ENCODE data around the gene ODR4.
"Not testable (repeated sequence)": the region's sequence is repeated elsewhere in the genome, so short reads cannot be mapped to it uniquely, and the experiment has no call there.

ODR4 gene

GRCh38 chr1:186375152-186375928 lies at the start of gene ODR4, which contains the start of gene TPR:
TSS of gene ODR4 (plus strand) at chr1:186375838. CDS start at chr1:186379786, 3,948 bp downstream.
TSS of gene TPR (minus strand) at chr1:186375253. CDS start at chr1:186375028, 225 bp downstream.
- DNase-seq (ENCODE audit: low spot score), result peak; percentile 94

GRCh38 chr1:186326009-186326408 lies 49.6 kb upstream of the ODR4 start:
- no peak for DNase-seq (ENCODE audit: low spot score)

GRCh38 chr1:186327331-186327730 lies 48.3 kb upstream of the ODR4 start:
- no peak for DNase-seq (ENCODE audit: low spot score)

GRCh38 chr1:186330758-186331157 lies 44.9 kb upstream of the ODR4 start:
- no peak for DNase-seq (ENCODE audit: low spot score)

GRCh38 chr1:186337554-186337953 lies 38.1 kb upstream of the ODR4 start:
- no peak for DNase-seq (ENCODE audit: low spot score)

- DNase-seq (ENCODE audit: low spot score), result no peak
Observed at GRCh38 chr1:186340772-186341171, 34.9 kb upstream of the ODR4 start.

GRCh38 chr1:186347837-186348691 lies 27.6 kb upstream of the ODR4 start:
- not testable (repeated sequence) for DNase-seq (ENCODE audit: low spot score)

- DNase-seq (ENCODE audit: low spot score), result peak; percentile 40
Observed at GRCh38 chr1:186374303-186375151, 1.1 kb upstream of the ODR4 start.

GRCh38 chr1:186375929-186376319 lies 286 bp downstream of the ODR4 start:
- no peak for DNase-seq (ENCODE audit: low spot score)

- no peak for DNase-seq (ENCODE audit: low spot score)
Observed at GRCh38 chr1:186386725-186387383, 11.2 kb downstream of the ODR4 start.

- no peak for DNase-seq (ENCODE audit: low spot score)
Observed at GRCh38 chr1:186390925-186391324, 15.3 kb downstream of the ODR4 start.

GRCh38 chr1:186391841-186392240 lies 16.2 kb downstream of the ODR4 start:
- DNase-seq (ENCODE audit: low spot score), result no peak

GRCh38 chr1:186392711-186393110 lies 17.1 kb downstream of the ODR4 start:
- not testable (repeated sequence) for DNase-seq (ENCODE audit: low spot score)

GRCh38 chr1:186401446-186401845 lies 25.8 kb downstream of the ODR4 start:
- not testable (repeated sequence) for DNase-seq (ENCODE audit: low spot score)

GRCh38 chr1:186403632-186404031 lies 28.0 kb downstream of the ODR4 start:
- DNase-seq (ENCODE audit: low spot score), result no peak

- DNase-seq (ENCODE audit: low spot score), result peak; percentile 35
Observed at GRCh38 chr1:186404454-186405051, 28.9 kb downstream of the ODR4 start.

- no peak for DNase-seq (ENCODE audit: low spot score)
Observed at GRCh38 chr1:186409091-186409490, 33.5 kb downstream of the ODR4 start.

- no peak for DNase-seq (ENCODE audit: low spot score)
Observed at GRCh38 chr1:186413319-186413718, 37.7 kb downstream of the ODR4 start.

- no peak for DNase-seq (ENCODE audit: low spot score)
Observed at GRCh38 chr1:186418503-186418902, 42.9 kb downstream of the ODR4 start.

- DNase-seq (ENCODE audit: low spot score), result no peak
Observed at GRCh38 chr1:186420311-186420710, 44.7 kb downstream of the ODR4 start.

GRCh38 chr1:186420923-186421322 lies 45.3 kb downstream of the ODR4 start:
- no peak for DNase-seq (ENCODE audit: low spot score)

Measured in germinal center (tissue), 1 donor.